HG03432 (cell line): ENCODE results near the gene SNX30.

ENCODE experiments used
- ATAC-seq: cut with Tn5 transposase; IDR thresholded peaks from one replicate; pipeline ENCODE4 v1.9.1; 2021; ENCODE audit warnings: mild to moderate bottlenecking, moderate library complexity; ENCODE audit not compliant: unreplicated experiment

Gene SNX30

GRCh38 chr9:112780450-112781036 is 30.0 kb downstream of the SNX30 start:
- ATAC-seq = no peak

GRCh38 chr9:112782218-112782617 is 31.7 kb downstream of the SNX30 start:
- no peak for ATAC-seq

- no peak for ATAC-seq
Observed at GRCh38 chr9:112783551-112783954, 33.0 kb downstream of the SNX30 start.

- no peak for ATAC-seq
Observed at GRCh38 chr9:112784020-112784785, 33.6 kb downstream of the SNX30 start.

- ATAC-seq = no peak
Observed at GRCh38 chr9:112785986-112786385, 35.4 kb downstream of the SNX30 start.

GRCh38 chr9:112786829-112787520 is 36.4 kb downstream of the SNX30 start:
- ATAC-seq = no peak

GRCh38 chr9:112787978-112788377 is 37.4 kb downstream of the SNX30 start:
- ATAC-seq = no peak

- no peak for ATAC-seq
Observed at GRCh38 chr9:112789473-112789872, 38.9 kb downstream of the SNX30 start.

GRCh38 chr9:112789891-112790774 is 39.6 kb downstream of the SNX30 start:
- ATAC-seq = no peak

GRCh38 chr9:112792670-112793069 is 42.1 kb downstream of the SNX30 start:
- no peak for ATAC-seq

GRCh38 chr9:112793213-112793810 is 42.8 kb downstream of the SNX30 start:
- peak; percentile 80 for ATAC-seq

GRCh38 chr9:112794731-112795130 is 44.2 kb downstream of the SNX30 start:
- no peak for ATAC-seq

GRCh38 chr9:112795921-112796320 is 45.4 kb downstream of the SNX30 start:
- no peak for ATAC-seq

- ATAC-seq = no peak
Observed at GRCh38 chr9:112796485-112796884, 45.9 kb downstream of the SNX30 start.

GRCh38 chr9:112809351-112809848 is 58.8 kb downstream of the SNX30 start:
- peak; percentile 99 for ATAC-seq

- ATAC-seq = no peak
Observed at GRCh38 chr9:112809906-112810305, 59.3 kb downstream of the SNX30 start.

- ATAC-seq = no peak
Observed at GRCh38 chr9:112810696-112811490, 60.3 kb downstream of the SNX30 start.

- ATAC-seq = no peak
Observed at GRCh38 chr9:112811518-112811917, 61.0 kb downstream of the SNX30 start.

- no peak for ATAC-seq
Observed at GRCh38 chr9:112815868-112816267, 65.3 kb downstream of the SNX30 start.

GRCh38 chr9:112817860-112818203 is 67.3 kb downstream of the SNX30 start:
- ATAC-seq = peak; percentile 56
